ENCODE measurements around the gene SMAD6.

DNA sequence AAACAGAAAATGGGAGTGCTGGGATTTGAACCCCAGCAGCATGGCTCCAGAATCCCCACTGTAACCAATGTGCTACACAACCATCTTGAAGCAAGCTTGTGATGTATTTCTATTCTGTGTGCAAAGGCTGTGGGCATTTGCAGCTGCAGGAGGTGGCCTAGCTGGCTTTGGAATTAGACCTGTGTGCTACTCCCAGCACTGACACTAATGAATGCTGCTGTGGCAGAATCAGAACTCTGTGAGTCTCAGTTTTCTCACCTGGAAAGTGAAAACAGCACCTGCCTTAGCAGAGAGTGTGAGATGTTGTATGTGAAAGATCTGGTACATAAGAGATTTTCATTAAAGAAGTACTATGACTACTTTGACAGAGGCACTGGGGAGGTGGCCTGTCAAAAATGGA, 21.5 kb upstream of the SMAD6 start:
- TF ChIP-seq, protein P1, sequence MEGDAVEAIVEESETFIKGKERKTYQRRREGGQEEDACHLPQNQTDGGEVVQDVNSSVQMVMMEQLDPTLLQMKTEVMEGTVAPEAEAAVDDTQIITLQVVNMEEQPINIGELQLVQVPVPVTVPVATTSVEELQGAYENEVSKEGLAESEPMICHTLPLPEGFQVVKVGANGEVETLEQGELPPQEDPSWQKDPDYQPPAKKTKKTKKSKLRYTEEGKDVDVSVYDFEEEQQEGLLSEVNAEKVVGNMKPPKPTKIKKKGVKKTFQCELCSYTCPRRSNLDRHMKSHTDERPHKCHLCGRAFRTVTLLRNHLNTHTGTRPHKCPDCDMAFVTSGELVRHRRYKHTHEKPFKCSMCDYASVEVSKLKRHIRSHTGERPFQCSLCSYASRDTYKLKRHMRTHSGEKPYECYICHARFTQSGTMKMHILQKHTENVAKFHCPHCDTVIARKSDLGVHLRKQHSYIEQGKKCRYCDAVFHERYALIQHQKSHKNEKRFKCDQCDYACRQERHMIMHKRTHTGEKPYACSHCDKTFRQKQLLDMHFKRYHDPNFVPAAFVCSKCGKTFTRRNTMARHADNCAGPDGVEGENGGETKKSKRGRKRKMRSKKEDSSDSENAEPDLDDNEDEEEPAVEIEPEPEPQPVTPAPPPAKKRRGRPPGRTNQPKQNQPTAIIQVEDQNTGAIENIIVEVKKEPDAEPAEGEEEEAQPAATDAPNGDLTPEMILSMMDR (conservative IDR thresholded peaks at IDR 0.05; ENCODE audit: low read depth, low read length): no peak
- TF ChIP-seq EZH2 (IDR thresholded peaks at IDR 0.05; ENCODE audit: low read length, unreplicated experiment) (no peak), EZH2phosphoT487 (IDR thresholded peaks at IDR 0.05; ENCODE audit: borderline replicate concordance, low read length) (no peak)
